GM18868 (cell line): ENCODE results near the gene SLC25A21.
"Not testable (repeated sequence)": the region's sequence is repeated elsewhere in the genome, so short reads cannot be mapped to it uniquely, and the experiment has no call there.

Experiments used
- ATAC-seq: cut with Tn5 transposase; IDR thresholded peaks from one replicate; pipeline ENCODE4 v1.9.1; 2021; ENCODE audit warnings: mild to moderate bottlenecking, moderate library complexity; ENCODE audit not compliant: unreplicated experiment

SLC25A21 gene

GRCh38 chr14:36996133-36996856 is 176.1 kb downstream of the SLC25A21 start:
- ATAC-seq: no peak

GRCh38 chr14:36989806-36990205 is 182.6 kb downstream of the SLC25A21 start:
- ATAC-seq: no peak

DNA sequence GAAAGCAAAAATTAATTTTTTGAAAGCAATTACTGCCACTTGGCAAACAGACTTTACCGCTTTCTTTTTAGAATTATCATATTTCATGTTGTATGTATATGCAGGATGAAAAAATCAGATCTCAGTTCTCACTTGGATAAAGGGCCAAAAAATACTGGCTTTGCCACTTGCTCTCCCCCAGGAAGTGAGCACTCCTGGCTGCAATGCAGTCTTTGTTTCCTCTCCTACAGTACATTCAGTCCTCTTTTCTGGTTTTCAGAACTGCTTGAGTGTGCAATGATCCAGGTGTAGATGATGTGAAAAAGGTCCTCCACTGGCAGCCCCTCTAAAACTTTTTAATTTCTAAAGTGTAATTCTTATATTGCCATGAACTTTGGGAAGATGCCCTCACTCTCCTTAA is 183.4 kb downstream of the SLC25A21 start:
- no peak for ATAC-seq

DNA sequence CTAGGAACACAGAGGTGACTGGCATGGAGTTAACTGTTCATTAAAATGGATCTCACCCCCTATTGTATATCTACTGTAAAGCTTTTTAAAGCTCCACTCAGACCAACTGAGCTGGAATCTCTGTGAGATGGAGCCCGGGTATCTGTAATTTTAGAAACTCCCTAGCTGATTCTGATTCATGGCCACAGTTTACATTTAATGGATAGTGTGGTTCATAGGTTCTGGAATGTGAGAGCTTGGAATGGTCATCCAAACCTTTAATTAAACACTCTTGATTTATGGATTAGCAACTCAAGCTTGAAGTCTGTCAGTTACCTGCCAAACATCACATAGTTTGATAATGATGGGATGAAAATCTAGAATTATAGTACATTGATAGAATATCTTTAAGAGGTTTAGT is 183.8 kb downstream of the SLC25A21 start:
- ATAC-seq: no peak

DNA sequence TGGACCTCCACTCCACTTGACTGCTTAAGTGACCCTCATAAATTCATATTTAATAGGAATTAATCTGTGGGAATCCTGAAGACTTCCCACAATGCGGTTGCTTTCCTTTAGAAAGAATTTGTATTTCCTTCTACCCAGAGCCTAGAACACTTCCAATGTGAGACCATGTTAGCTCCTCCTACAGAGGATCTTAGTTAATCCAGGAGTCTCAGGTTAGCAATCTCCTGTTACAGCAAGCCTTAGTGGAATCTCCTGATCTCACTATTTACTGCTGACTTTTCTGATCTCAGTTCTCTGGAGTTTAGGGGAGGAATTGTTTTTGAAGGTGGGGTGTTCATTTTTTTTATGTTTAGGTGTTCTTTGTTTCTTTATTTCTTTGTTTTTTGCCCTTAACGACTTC is 186.0 kb downstream of the SLC25A21 start:
- no peak for ATAC-seq

- no peak for ATAC-seq
Observed at GRCh38 chr14:36981832-36982529, 190.4 kb downstream of the SLC25A21 start.

- not testable (repeated sequence) for ATAC-seq
Observed at GRCh38 chr14:36980413-36980812, 192.0 kb downstream of the SLC25A21 start.

DNA sequence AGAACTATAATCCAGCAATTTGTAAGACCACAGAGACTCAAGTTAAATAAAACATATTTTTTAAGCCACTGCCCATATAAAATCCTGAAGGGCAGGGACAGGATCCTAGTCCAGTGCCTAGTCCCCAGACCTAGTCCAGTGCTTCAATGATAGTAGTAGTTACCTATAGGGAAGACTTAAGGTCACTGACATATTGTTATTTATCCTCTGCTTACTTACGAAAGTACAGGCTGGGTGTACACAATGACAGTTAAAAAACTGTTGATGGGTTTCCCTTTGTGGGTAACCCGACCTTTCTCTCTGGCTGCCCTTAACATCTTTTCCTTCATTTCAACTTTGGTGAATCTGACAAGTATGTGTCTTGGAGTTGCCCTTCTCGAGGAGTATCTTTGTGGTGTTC is 192.5 kb downstream of the SLC25A21 start:
- no peak for ATAC-seq

DNA sequence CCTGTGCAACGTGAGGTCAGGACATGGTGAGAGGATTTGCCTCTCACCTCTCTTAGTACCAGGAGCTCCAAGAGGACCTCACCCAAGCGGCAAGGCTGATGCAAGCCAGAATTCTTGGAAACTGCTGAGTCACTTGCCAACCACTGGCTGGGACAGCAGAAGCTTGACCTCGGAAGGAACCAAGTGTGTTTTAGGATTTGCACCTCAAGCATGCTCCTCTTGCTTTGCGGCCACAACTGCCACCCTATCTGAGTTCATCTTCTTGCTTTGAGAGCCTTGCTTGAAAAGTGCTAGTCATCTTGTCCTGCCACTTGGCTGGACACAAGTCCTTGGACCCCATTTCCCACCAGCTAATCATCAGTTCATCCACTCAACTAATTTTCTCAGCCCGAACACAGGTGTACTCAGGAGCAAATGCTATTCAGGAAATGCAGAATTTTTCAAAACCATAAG is 195.8 kb downstream of the SLC25A21 start:
- ATAC-seq: no peak

DNA sequence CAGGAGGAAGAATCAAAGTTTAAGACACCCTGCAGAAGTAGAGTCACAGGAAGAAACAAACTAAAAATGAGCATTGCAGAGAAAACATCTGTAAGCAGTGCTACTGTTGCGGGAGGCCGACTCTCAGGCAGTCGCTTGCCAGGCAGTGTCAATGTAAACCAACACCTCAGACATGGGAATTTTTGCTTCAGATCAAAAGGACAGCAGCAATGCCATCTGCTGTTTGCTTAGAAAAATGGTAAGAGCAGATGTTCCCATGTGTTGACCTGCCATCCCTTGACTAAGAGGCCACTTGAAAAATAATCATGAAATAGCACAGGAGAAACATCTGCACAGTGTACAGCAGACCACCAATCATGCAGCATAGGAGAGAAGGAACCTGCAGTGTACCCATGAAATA is 196.6 kb downstream of the SLC25A21 start:
- ATAC-seq: no peak

GRCh38 chr14:36974985-36975384 is 197.4 kb downstream of the SLC25A21 start:
- no peak for ATAC-seq

- ATAC-seq: no peak
Observed at GRCh38 chr14:36973806-36974442, 198.5 kb downstream of the SLC25A21 start.

GRCh38 chr14:36971263-36971855 is 201.0 kb downstream of the SLC25A21 start:
- no peak for ATAC-seq

GRCh38 chr14:36967892-36968555 is 204.4 kb downstream of the SLC25A21 start:
- ATAC-seq: no peak

DNA sequence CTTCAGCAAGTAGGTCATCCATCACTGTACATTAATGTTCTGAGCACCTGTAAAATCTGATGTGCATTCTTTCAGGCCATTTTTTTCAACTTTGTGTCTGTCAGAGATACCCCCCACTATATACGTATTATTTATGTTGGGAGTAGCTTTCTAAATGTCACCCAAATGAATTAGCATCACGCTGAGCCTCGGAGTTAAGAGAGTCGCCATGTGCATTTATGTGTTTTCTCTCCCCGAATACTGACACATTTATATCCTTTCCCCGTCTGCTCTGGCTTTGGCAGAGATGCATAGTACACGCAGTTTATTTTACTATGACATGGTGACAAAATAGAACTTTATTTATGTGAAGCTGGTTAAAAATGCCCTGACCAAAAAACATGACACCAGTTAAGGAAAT is 216.4 kb downstream of the SLC25A21 start:
- no peak for ATAC-seq

- no peak for ATAC-seq
Observed at GRCh38 chr14:36955376-36955775, 217.0 kb downstream of the SLC25A21 start.

GRCh38 chr14:36952689-36953088 is 219.7 kb downstream of the SLC25A21 start:
- no peak for ATAC-seq

DNA sequence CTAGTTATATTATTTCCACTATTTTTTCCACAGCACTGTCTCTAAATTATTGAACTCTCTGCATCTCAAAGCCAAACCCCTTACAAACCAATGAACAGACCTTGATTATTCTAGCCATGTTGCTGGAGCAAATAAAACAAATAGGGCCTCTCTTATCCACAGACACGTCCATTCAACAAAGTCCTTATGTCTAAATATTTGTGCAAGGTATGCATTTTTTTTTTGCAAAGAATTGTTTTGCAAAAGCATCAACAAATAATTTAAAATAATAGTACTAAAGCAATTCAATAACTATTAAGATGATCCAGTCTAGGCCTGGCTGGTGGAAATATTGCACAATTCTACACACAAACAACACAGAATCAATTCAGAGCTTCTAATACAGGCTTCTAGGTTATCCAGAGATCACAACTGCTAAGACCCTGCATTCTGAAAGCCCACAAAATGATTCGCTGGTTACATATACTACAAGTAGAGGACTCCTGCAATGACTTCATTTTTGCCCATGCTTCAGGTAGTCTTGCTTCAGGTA is 221.0 kb downstream of the SLC25A21 start:
- ATAC-seq: no peak

- ATAC-seq: no peak
Observed at GRCh38 chr14:36950812-36951211, 221.6 kb downstream of the SLC25A21 start.

- ATAC-seq: no peak
Observed at GRCh38 chr14:36949371-36949770, 223.0 kb downstream of the SLC25A21 start.
